NCI-H510A treated with DMSO at 0.1 percent for 48 hours (cell line): ENCODE measurements around the gene RGL3.
"Not testable (repeated sequence)": the region's sequence is repeated elsewhere in the genome, so short reads cannot be mapped to it uniquely, and the experiment has no call there.

Source experiments
- DNase-seq: peaks from one replicate; lab custom pipeline; 2025; lab: John Stamatoyannopoulos, UW

The RGL3 gene

DNA sequence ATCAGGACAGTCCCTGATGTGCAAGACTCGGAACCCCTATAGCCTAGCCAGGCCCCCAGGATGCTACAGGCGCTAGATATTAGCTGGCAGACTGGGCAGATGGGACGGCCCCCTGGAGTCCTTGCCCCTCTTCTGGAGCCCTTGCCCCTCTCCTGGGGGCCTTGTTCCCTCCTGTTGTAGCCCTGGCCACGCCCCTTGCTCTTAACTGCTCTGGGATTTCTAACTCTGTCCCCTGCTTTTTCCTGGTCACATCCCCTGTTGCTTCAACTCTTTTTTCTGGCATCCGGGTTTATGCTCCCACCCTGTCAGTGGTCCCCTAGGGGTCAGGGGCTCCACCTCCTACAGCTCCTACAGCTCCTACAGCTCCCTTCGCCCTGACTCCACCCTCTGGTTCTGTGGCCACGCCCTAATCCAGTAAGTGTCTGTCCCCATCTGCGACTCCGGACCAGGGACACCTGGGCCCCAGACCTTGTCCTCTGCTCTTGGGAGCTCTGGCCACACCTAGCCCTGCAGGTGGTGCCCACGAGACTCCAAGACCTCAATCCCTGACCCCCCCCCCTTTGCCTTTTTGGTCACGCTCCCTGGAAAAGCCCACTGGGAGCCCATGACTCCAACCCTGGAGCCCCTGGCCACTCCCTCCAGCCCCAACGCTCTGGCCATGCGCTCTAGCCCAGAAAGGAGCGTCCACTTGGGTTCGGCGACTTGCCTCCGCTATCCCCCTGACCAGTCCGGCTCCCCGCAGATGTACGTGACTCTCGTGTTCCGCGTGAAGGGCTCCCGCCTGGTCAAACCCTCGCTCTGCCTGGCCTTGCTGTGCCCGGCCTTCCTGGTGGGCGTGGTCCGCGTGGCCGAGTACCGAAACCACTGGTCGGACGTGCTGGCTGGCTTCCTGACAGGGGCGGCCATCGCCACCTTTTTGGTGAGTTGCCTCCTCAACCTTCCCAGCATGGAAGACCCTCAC is 57.1 kb downstream of the RGL3 start:
- DNase-seq = no peak

DNA sequence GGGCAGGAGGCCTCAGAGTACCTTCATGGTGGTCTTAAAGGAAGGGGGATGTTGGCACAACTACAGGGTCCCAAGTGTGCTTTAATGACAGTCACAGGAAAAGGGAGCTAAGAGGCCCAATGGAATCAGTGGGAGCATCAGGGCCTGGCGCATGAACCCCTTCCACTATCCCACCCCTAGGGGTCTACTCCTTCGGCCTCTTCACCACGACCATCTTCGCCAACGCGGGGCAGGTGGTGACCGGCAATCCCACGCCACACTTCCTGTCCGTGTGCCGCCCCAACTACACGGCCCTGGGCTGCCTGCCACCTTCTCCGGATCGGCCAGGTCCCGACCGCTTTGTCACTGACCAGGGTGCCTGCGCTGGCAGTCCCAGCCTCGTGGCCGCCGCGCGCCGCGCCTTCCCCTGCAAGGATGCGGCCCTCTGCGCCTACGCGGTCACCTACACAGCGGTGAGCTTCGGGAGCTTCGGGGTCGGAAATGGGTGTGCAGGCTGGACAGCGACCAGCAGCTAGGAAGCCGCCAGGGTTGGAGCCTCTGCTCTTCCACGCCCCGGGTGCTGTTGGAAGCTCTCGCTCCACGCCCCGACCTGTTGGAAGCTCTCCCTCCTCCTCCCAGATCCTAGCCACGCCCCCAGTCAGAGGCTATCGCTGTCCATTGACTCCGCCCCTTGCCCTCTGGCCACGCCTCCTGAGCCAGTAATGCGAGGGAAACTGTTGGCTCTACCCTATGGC is 57.9 kb downstream of the RGL3 start:
- no peak for DNase-seq

DNA sequence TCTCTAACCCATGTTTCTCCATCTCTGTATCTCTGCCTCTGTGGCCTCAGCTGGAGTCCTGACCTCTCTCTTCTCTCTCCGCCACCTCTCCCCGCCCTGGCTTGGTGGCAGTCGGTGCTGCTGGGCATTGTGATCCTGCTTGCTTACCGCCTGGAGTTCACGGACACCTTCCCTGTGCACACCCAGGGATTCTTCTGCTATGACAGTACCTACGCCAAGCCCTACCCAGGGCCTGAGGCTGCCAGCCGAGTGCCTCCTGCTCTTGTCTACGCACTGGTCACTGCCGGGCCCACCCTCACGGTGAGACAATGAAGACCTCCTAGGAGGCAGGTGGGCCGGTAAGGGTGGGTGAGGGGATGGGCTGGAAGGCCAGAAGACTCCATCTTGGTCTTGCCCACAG is 59.7 kb downstream of the RGL3 start:
- DNase-seq = no peak

DNA sequence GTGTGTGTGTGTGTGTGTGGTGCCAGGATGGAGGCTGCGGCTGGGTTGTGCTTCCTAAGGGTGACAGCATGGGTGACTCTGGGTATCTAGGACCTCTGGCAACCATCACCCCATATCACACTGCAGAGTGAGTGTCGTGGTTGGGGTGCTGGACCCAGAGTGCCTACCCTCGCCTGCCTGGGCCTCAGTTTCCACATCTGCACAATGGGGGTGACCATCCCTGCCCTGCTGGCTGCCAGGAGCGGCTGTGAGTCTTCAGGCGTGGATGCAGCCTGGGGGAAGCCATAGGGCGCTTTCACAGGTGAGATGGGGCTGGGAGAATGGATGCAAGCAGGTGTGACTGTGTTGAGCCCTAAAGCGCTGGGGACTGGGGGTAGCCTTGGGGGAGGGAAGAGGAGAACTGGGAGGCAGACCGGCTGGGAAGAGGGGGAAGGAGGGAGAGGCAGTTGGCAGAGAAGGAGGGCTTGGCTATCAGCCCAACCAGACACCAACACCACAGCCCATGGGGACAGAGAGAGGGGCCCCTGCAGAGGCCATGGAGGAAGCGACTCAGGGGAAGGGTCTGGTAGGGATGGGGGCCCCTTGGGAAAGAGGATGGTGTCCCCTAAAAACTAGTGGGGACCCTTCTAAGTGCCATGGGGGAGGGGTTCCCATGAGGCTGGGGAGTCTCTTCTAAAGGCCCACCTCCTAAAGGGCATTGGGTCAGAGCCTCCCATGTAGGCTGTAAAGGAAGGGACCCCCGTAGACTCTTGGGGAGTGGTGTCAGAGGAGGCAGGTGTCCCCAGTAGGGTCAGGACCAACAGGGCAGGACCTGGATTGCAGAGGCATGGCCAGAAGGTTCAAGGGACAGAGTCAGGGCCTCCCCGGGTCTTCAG is 62.2 kb downstream of the RGL3 start:
- DNase-seq = no peak

GRCh38 chr19:11356074-11356397 is 63.1 kb downstream of the RGL3 start:
- DNase-seq = no peak

- peak; percentile 47 for DNase-seq
Measured at GRCh38 chr19:11355160-11356073, 63.7 kb downstream of the RGL3 start, which contains the start of gene PLPPR2. Gene PLPPR2, plus strand, starts transcription at chr19:11355432. Its CDS starts 2,242 bp downstream, at chr19:11357674.

DNA sequence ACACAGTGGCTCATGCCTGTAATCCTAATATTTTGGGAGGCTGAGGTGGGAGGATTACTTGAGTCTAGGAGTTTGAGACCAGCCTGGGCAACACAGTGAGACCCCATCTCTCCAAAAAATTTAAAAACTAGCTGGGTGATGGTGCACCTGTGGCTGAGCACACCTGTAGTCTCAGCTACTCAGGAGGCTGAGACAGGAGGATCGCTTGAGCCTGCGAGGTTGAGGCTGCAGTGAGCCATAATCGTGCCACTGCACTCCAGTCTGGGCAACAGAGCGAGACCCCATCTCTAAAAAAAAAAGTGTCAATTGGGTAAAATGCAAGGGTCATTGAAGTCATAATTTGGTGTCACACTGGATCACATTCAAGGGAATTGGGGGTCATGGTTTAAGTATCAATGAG is 65.0 kb downstream of the RGL3 start:
- DNase-seq = not testable (repeated sequence)

DNA sequence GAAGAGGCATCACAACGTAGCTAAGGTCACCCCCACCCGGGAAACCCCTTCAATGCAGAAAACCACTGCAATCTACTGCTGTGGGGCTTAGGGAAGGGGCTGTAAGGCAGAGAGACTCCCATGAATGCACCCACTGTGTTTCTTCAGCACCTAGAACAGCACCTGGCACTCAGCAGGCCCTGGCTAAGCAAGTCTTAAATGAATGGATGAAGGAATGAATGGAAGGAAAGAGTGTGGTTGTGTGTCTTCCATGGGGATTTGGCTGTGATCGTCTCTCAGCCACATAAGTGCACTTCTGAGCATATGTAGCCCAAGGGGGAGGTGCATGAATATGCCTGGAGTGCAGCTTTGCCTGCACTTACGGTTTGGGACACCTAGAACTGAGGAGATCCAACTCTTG is 69.9 kb downstream of the RGL3 start:
- DNase-seq = no peak

GRCh38 chr19:11347546-11348039 is 71.5 kb downstream of the RGL3 start:
- DNase-seq = no peak

- DNase-seq = peak; percentile 97
Measured at GRCh38 chr19:11346104-11346940, 72.8 kb downstream of the RGL3 start, which contains the start of the genes CCDC159 and TMEM205. Gene CCDC159, plus strand, starts transcription at chr19:11346519. Its CDS starts 88 bp downstream, at chr19:11346607. Gene TMEM205, minus strand, starts transcription at chr19:11346268. Its CDS starts 649 bp downstream, at chr19:11345619.

GRCh38 chr19:11345122-11345803 is 73.9 kb downstream of the RGL3 start:
- DNase-seq = no peak
